B cell (primary cell): ENCODE data around the gene ZFYVE16. TPM values are rescaled to one million over a fixed set of nuclear protein-coding genes. Genes with fewer than 3 reads are reported as not detected.

ENCODE experiments used
- ATAC-seq: fragments of 200-7000 bp; cut with Tn5 transposase; one replicate; pipeline ENCODE4 v1.10.0; 2021; ENCODE audit warnings: low read depth, mild to moderate bottlenecking, moderate number of reproducible peaks, moderate library complexity
- CTCF ChIA-PET: fragments of 350-600 bp; sonication (Branson Sonifier 250); formaldehyde crosslinking; loops from one replicate; lab custom pipeline; 2021; ENCODE audit warnings: antibody characterized with exemption, inconsistent platforms; lab: Charles Lee
- POLR2A ChIA-PET: fragments of 350-600 bp; sonication (Branson Sonifier 250); formaldehyde crosslinking; loops from one replicate; lab custom pipeline; 2021; ENCODE audit warnings: antibody characterized with exemption; lab: Charles Lee
- DNase-seq: peaks from one replicate; pipeline ENCODE4 v3.0.0; 2013
- H2AFZ ChIP-seq: 2 replicates; pipeline ENCODE4 v1.6.1; 2012; ENCODE audit warnings: mild to moderate bottlenecking, low read depth, low read length; ENCODE audit not compliant: insufficient read depth, poor library complexity, severe bottlenecking
- H3K27ac ChIP-seq, 2 donors: 1 replicate in 1 of 2; 2 replicates in 1 of 2; pipeline ENCODE4 v1.5.1; 2012 to 2013; ENCODE audit warnings: low read length in 2 of 2, mild to moderate bottlenecking in 2 of 2, moderate library complexity in 1 of 2
- H3K27me3 ChIP-seq, 4 experiments: fragments of 200-600 bp in 1 of 4; sonication (generic) in 1 of 4; replicated peaks in 1 of 4; 1 replicate in 2 of 4; 2 replicates in 2 of 4; pipeline versions ENCODE4 v1.6.1 to v1.7.0; 2013 to 2016; ENCODE audit warnings: low read length in 3 of 4, mild to moderate bottlenecking in 2 of 4, mixed read lengths in 1 of 4, moderate library complexity in 1 of 4; ENCODE audit not compliant: insufficient read depth in 4 of 4, control insufficient read depth in 3 of 4; ENCODE audit errors: control extremely low read depth in 1 of 4
- H3K36me3 ChIP-seq, 2 experiments: replicated peaks in 1 of 2; 1 replicate in 1 of 2; 2 replicates in 1 of 2; pipeline versions ENCODE4 v1.6.1 to v1.7.1; 2013; ENCODE audit warnings: low read length in 1 of 2; ENCODE audit not compliant: insufficient read depth in 2 of 2, control insufficient read depth in 1 of 2; ENCODE audit errors: control extremely low read depth in 1 of 2, extremely low read depth in 1 of 2
- H3K4me1 ChIP-seq, 2 donors: fragments of 200-600 bp in 1 of 2; sonication (generic) in 1 of 2; 1 replicate in 1 of 2; 2 replicates in 1 of 2; pipeline versions ENCODE4 v1.5.1 to v1.6.1; 2013 to 2017; ENCODE audit warnings: low read length in 2 of 2; ENCODE audit not compliant: control insufficient read depth in 2 of 2, insufficient read depth in 2 of 2
- H3K4me2 ChIP-seq: replicated peaks from 2 replicates; pipeline ENCODE3; 2012; ENCODE audit warnings: mild to moderate bottlenecking, low read depth, low read length; ENCODE audit not compliant: poor library complexity, severe bottlenecking
- H3K4me3 ChIP-seq, 5 experiments: fragments of 200-600 bp in 1 of 5; sonication (generic) in 1 of 5; 1 replicate in 3 of 5; 2 replicates in 2 of 5; pipeline versions ENCODE4 v1.5.1 to v1.7.0; 2011 to 2016; ENCODE audit warnings: low read length in 4 of 5, mild to moderate bottlenecking in 4 of 5, low read depth in 2 of 5, control low read depth in 1 of 5, moderate library complexity in 1 of 5; ENCODE audit not compliant: insufficient read depth in 1 of 5; ENCODE audit errors: control extremely low read depth in 1 of 5, extremely low read depth in 1 of 5
- H3K79me2 ChIP-seq: fragments of 200-600 bp; sonication (generic); one replicate; pipeline ENCODE4 v1.6.0; 2016; ENCODE audit warnings: low read length; ENCODE audit not compliant: control insufficient read depth, insufficient read depth
- H3K9ac ChIP-seq: fragments of 200-600 bp; sonication (generic); 2 replicates; pipeline ENCODE4 v1.6.1; 2017; ENCODE audit warnings: mild to moderate bottlenecking, low read length, moderate library complexity
- H3K9me3 ChIP-seq, 3 donors: one replicate each; pipeline versions ENCODE4 v1.6.1 to v1.7.1; 2013; ENCODE audit warnings: low read length in 2 of 3; ENCODE audit not compliant: control insufficient read depth in 2 of 3, insufficient read depth in 1 of 3; ENCODE audit errors: control extremely low read depth in 1 of 3
- H4K20me1 ChIP-seq: 2 replicates; pipeline ENCODE4 v1.6.0; 2012; ENCODE audit warnings: mild to moderate bottlenecking, low read length; ENCODE audit not compliant: insufficient read depth, control insufficient read depth, poor library complexity, severe bottlenecking
- H3K27ac Mint-ChIP-seq: one replicate; pipeline ENCODE4 v1.8.0; 2021; ENCODE audit warnings: mixed read lengths
- H3K27me3 Mint-ChIP-seq: one replicate; pipeline ENCODE4 v1.8.0; 2021; ENCODE audit warnings: mixed read lengths
- H3K4me1 Mint-ChIP-seq: one replicate; pipeline ENCODE4 v1.8.0; 2021; ENCODE audit warnings: mixed read lengths
- H3K4me3 Mint-ChIP-seq: one replicate; pipeline ENCODE4 v1.8.0; 2021; ENCODE audit warnings: mixed read lengths
- H3K9me3 Mint-ChIP-seq: one replicate; pipeline ENCODE4 v1.8.0; 2022; ENCODE audit warnings: mixed read lengths; ENCODE audit not compliant: insufficient read depth
- EZH2 ChIP-seq: IDR thresholded peaks from 2 replicates; pipeline ENCODE4 v1.6.1; 2012; ENCODE audit warnings: borderline replicate concordance, low read depth, mild to moderate bottlenecking, moderate library complexity, low read length; ENCODE audit not compliant: insufficient read depth, poor library complexity, severe bottlenecking
- WGBS: methylation state at CpG from one replicate; pipeline ENCODE4 v1.1.5; 2013; ENCODE audit warnings: missing lambda C conversion rate; ENCODE audit not compliant: insufficient coverage; 5-methylcytosine and 5-hydroxymethylcytosine counted together
- intact Hi-C: fragments of 100-400 bp; cut with micrococcal nuclease; formaldehyde crosslinking; loops from one replicate; pipeline ENCODE4 v1.10.0; 2022
- polyA plus RNA-seq: library from polyadenylated mRNA; depleted of rRNA; stranded (reverse); fragments of >200 nt; gene quantifications from 2 replicates; pipeline ENCODE4 v1.2.3, GENCODE V29; 2012
- total RNA-seq, 2 donors: library from RNA; stranded (reverse); fragments of 120-200 nt in 1 of 2; gene quantifications; 1 replicate in 1 of 2; 2 replicates in 1 of 2; pipeline versions ENCODE4 v1.2.3 to v1.2.4, GENCODE V29; 2013 to 2022
- TF ChIP-seq, protein P1 (sequence below): fragments of 200-600 bp; IDR thresholded peaks from one replicate; pipeline ENCODE4 v1.8.0; 2022; ENCODE audit warnings: antibody characterized with exemption, mild to moderate bottlenecking

Gene ZFYVE16
- total and polyA plus RNA-seq, 2 donors (not counting 1 experiment from before 2014, with no cell fraction given), result 4.7 to 38.3 TPM

DNA sequence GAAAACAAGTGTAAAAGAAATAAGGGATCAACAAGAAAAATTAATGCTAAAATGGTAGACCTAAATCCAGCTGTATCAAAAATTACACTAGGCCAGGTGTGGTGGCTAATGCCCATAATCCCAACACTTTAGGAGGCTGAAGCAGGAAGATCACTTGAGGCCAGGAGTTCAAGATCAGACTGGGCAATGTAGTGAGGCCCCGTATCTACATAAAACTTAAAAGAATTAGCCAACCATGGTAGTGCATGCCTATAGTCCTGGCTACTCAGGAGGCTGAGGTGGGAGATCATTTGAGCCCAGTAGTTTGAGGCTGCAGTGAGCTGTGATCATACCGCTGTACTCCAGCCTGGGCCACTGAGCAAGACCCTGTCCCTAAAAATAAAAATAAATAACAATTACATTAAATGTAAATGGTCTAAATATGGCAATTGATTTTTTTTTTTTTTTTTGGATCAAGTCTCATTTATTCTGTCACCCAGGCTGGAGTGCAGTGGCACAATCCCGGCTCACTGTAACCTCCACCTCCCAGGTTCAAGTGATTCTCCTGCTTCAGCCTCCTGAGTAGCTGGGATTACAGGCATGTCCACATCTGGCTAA, 75.9 kb downstream of the ZFYVE16 start:
- no peaks in the 10 kb centered on the region for H4K20me1 ChIP-seq
- Mint-ChIP-seq H3K9me3 (peaks cover 17% of the 10 kb centered on the region), H3K27me3 (peaks cover 22% of the 10 kb centered on the region), H3K4me3 (no peak overlapping the region), H3K27ac (no peak overlapping the region), H3K4me1 (peaks cover 16% of the 10 kb centered on the region)
- H3K9ac ChIP-seq, result no peak overlapping the region
- H2AFZ ChIP-seq, result no peak overlapping the region
- no peak overlapping the region for H3K4me2 ChIP-seq
- no peak overlapping the region for H3K27ac ChIP-seq
- no peak overlapping the region for H3K4me3 ChIP-seq
- intact Hi-C loops, result loop anchor here (5.0 kb wide), 1 partner anchor 189 kb away; no protein-coding TSS in a partner anchor
- no peak for ATAC-seq
- ChIA-PET POLR2A (no interaction called here), CTCF (interaction anchor here (0.7 kb wide), 1 partner anchor 1174 kb away, joined by 3 read pairs; no protein-coding TSS in a partner anchor)
- H3K79me2 ChIP-seq, result no peaks in the 10 kb centered on the region
- DNase-seq, result no peak
- H3K36me3 ChIP-seq, result no peaks in the 10 kb centered on the region
- no CpG with 5 or more reads among the region's 3 CpGs for WGBS
- H3K27me3 ChIP-seq, result peaks cover 0 to 16% (median 6%) of the 10 kb centered on the region in 4 experiments
- H3K9me3 ChIP-seq, result peaks cover 3 to 39% (median 16%) of the 10 kb centered on the region in 3 donors
- H3K4me1 ChIP-seq, result peaks cover 8 to 12% of the 10 kb centered on the region in 2 donors
- TF ChIP-seq, protein P1, sequence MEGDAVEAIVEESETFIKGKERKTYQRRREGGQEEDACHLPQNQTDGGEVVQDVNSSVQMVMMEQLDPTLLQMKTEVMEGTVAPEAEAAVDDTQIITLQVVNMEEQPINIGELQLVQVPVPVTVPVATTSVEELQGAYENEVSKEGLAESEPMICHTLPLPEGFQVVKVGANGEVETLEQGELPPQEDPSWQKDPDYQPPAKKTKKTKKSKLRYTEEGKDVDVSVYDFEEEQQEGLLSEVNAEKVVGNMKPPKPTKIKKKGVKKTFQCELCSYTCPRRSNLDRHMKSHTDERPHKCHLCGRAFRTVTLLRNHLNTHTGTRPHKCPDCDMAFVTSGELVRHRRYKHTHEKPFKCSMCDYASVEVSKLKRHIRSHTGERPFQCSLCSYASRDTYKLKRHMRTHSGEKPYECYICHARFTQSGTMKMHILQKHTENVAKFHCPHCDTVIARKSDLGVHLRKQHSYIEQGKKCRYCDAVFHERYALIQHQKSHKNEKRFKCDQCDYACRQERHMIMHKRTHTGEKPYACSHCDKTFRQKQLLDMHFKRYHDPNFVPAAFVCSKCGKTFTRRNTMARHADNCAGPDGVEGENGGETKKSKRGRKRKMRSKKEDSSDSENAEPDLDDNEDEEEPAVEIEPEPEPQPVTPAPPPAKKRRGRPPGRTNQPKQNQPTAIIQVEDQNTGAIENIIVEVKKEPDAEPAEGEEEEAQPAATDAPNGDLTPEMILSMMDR, result no peak
- no peak for TF ChIP-seq EZH2

DNA sequence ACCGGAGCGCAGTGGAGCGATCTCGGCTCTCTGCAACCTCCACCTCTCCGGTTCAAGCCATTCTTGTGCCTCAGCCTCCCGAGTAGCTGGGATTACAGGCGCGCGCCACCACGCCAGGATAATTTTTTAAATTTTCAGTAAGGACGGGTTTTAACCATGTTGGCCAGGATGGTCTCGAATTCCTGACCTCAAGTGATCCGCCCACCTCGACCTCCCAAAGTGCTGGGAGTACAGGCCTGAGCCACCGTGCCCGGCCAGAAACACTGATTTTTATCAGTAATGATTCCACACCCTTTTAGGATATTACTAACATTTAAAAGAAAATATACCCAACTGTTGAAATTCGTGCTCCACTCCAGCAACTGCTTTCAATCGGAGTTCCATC, 79.6 kb downstream of the ZFYVE16 start:
- Mint-ChIP-seq H3K4me1 (peaks cover 18% of the 10 kb centered on the region), H3K9me3 (peaks cover 10% of the 10 kb centered on the region), H3K4me3 (peak overlapping the region; percentile 85), H3K27me3 (peaks cover 31% of the 10 kb centered on the region), H3K27ac (no peak overlapping the region)
- no peaks in the 10 kb centered on the region for H4K20me1 ChIP-seq
- peaks cover 8 to 12% of the 10 kb centered on the region in 2 donors for H3K4me1 ChIP-seq
- H2AFZ ChIP-seq, result peak overlapping the region; percentile 71
- POLR2A ChIA-PET, result no interaction called here
- intact Hi-C loops, result no loop called here
- CTCF ChIA-PET, result no interaction called here
- TF ChIP-seq, protein P1, result no peak
- no peak for TF ChIP-seq EZH2
- no peak overlapping the region for H3K27ac ChIP-seq
- 68% methylated on average over 18 of the region's 18 CpGs for WGBS
- no peaks in the 10 kb centered on the region for H3K79me2 ChIP-seq
- H3K9me3 ChIP-seq, result peaks cover 3 to 30% (median 13%) of the 10 kb centered on the region in 3 donors
- no peaks in the 10 kb centered on the region for H3K36me3 ChIP-seq
- peaks cover 0 to 22% (median 8%) of the 10 kb centered on the region in 4 experiments for H3K27me3 ChIP-seq
- H3K4me2 ChIP-seq, result peak overlapping the region; percentile 89
- ATAC-seq (no peak), DNase-seq (no peak)
- peak overlapping the region; percentile 35 to 60 (median 47) for H3K4me3 ChIP-seq
- peak overlapping the region; percentile 58 for H3K9ac ChIP-seq
